SK-N-SH (cell line): ENCODE results near the gene IQCE. TPM values are rescaled to one million over a fixed set of nuclear protein-coding genes. Genes with fewer than 3 reads are reported as not detected.

Source experiments
- CTCF ChIA-PET: fragments of 300-600, 350-600 bp; formaldehyde crosslinking; extraction: SDS; loops from one replicate; lab custom pipeline; 2021; lab: Yijun Ruan, JAX
- POLR2A ChIA-PET: fragments of 350-600 bp; sonication (Branson Sonifier 250); formaldehyde crosslinking; extraction: SDS; loops from one replicate; lab custom pipeline; 2020; ENCODE audit warnings: antibody characterized with exemption, inconsistent platforms; lab: Yijun Ruan, JAX
- DNase-seq: peaks from one replicate; pipeline ENCODE4 v3.0.0; 2012
- H2AFZ ChIP-seq: fragments of 200-600 bp; sonication (generic); 2 replicates; pipeline ENCODE4 v1.8.1; 2016; ENCODE audit warnings: antibody characterized with exemption, mild to moderate bottlenecking, low read depth
- H3F3A ChIP-seq: fragments of 200-600 bp; sonication (generic); replicated peaks from 2 replicates; pipeline ENCODE3; 2016; ENCODE audit warnings: antibody characterized with exemption, mild to moderate bottlenecking; ENCODE audit not compliant: insufficient read depth
- H3K27ac ChIP-seq, 2 experiments: fragments of 200-500 bp in 1 of 2; fragments of 200-600 bp in 1 of 2; sonication (Bioruptor generic) in 1 of 2; sonication (generic), shearing (Covaris generic) in 1 of 2; 2 replicates each; pipeline versions ENCODE4 v1.5.1 to v1.6.1; 2014 to 2016; ENCODE audit warnings: low read depth in 2 of 2, inconsistent platforms in 1 of 2, low read length in 1 of 2, mild to moderate bottlenecking in 1 of 2, mixed read lengths in 1 of 2
- H3K27me3 ChIP-seq: fragments of 200-600 bp; sonication (generic), shearing (Covaris generic); 2 replicates; pipeline ENCODE4 v1.6.1; 2016; ENCODE audit warnings: mixed run types; ENCODE audit not compliant: insufficient read depth
- H3K36me3 ChIP-seq, 2 experiments: fragments of 200-500 bp in 1 of 2; fragments of 200-600 bp in 1 of 2; sonication (Bioruptor generic) in 1 of 2; sonication (generic) in 1 of 2; replicated peaks in 1 of 2; 2 replicates each; pipeline versions ENCODE3 to v1.5.1; 2014 to 2016; ENCODE audit warnings: low read length in 1 of 2, mild to moderate bottlenecking in 1 of 2; ENCODE audit not compliant: insufficient read depth in 2 of 2, control insufficient read depth in 1 of 2
- H3K4me1 ChIP-seq, 2 experiments: fragments of 200-500 bp in 1 of 2; fragments of 200-600 bp in 1 of 2; sonication (Bioruptor generic) in 1 of 2; sonication (generic), shearing (Covaris generic) in 1 of 2; 2 replicates each; pipeline versions ENCODE4 v1.5.1 to v1.6.1; 2014 to 2016; ENCODE audit warnings: low read depth in 1 of 2, low read length in 1 of 2, mixed run types in 1 of 2; ENCODE audit not compliant: insufficient read depth in 2 of 2, control insufficient read depth in 1 of 2
- H3K4me2 ChIP-seq: fragments of 200-600 bp; sonication (generic), shearing (Covaris generic); 2 replicates; pipeline ENCODE4 v1.6.1; 2017; ENCODE audit warnings: mixed run types
- H3K4me3 ChIP-seq, 2 experiments: fragments of 200-500 bp in 1 of 2; fragments of 200-600 bp in 1 of 2; sonication (Bioruptor generic) in 1 of 2; sonication (generic), shearing (Covaris generic) in 1 of 2; 2 replicates each; pipeline versions ENCODE4 v1.5.1 to v1.8.1; 2014 to 2016; ENCODE audit warnings: low read depth in 2 of 2, inconsistent platforms in 1 of 2, low read length in 1 of 2, mild to moderate bottlenecking in 1 of 2, mixed read lengths in 1 of 2, moderate library complexity in 1 of 2
- H3K79me2 ChIP-seq: fragments of 200-600 bp; sonication (generic); 2 replicates; pipeline ENCODE4 v1.8.1; 2017; ENCODE audit warnings: mild to moderate bottlenecking; ENCODE audit not compliant: insufficient read depth
- H3K9ac ChIP-seq: fragments of 200-600 bp; sonication (generic); 2 replicates; pipeline ENCODE4 v1.6.1; 2017; ENCODE audit warnings: mixed run types
- H3K9me2 ChIP-seq: fragments of 200-600 bp; sonication (generic); 2 replicates; pipeline ENCODE4 v1.6.1; 2017; ENCODE audit warnings: mixed run types
- H3K9me3 ChIP-seq: fragments of 200-600 bp; sonication (generic); 2 replicates; pipeline ENCODE4 v1.6.1; 2017; ENCODE audit warnings: mixed run types, mild to moderate bottlenecking, moderate library complexity
- H4K20me1 ChIP-seq: fragments of 200-600 bp; sonication (generic); 2 replicates; pipeline ENCODE4 v1.6.1; 2017; ENCODE audit warnings: mild to moderate bottlenecking, mixed run types; ENCODE audit not compliant: insufficient read depth
- CHD2 ChIP-seq: fragments of 150-350 bp; IDR thresholded peaks from 2 replicates; pipeline ENCODE4 v1.6.1; 2018; ENCODE audit warnings: low read length; ENCODE audit not compliant: partially characterized antibody
- ELF1 ChIP-seq: IDR thresholded peaks from 2 replicates; pipeline ENCODE4 v1.4.0; 2012
- EP300 ChIP-seq, 2 experiments: IDR thresholded peaks; 2 replicates each; pipeline versions ENCODE4 v1.4.0 to v1.6.1; 2012; ENCODE audit warnings: borderline replicate concordance in 1 of 2, low read depth in 1 of 2, low read length in 1 of 2
- EZH2phosphoT487 ChIP-seq: fragments of 200-600 bp; sonication (generic); IDR thresholded peaks from 2 replicates; pipeline ENCODE4 v1.6.1; 2017; ENCODE audit warnings: low read depth, mixed run types, mild to moderate bottlenecking, antibody characterized with exemption, moderate library complexity, borderline replicate concordance
- FOSL2 ChIP-seq: IDR thresholded peaks from 2 replicates; pipeline ENCODE4 v1.4.0; 2012; ENCODE audit warnings: low read depth, mild to moderate bottlenecking, moderate library complexity, borderline replicate concordance
- GABPA ChIP-seq: IDR thresholded peaks from 2 replicates; pipeline ENCODE4 v1.4.0; 2012; ENCODE audit warnings: low read depth, mild to moderate bottlenecking
- JUND ChIP-seq: IDR thresholded peaks from 2 replicates; pipeline ENCODE4 v1.4.0; 2012
- MEF2A ChIP-seq: IDR thresholded peaks from 2 replicates; pipeline ENCODE4 v1.4.0; 2012; ENCODE audit warnings: low read depth, borderline replicate concordance
- NFIC ChIP-seq: IDR thresholded peaks from 2 replicates; pipeline ENCODE4 v1.4.0; 2012; ENCODE audit warnings: borderline replicate concordance
- NRF1 ChIP-seq: IDR thresholded peaks from 2 replicates; pipeline ENCODE4 v1.6.1; 2012; ENCODE audit warnings: low read depth, mild to moderate bottlenecking, low read length
- PBX3 ChIP-seq: IDR thresholded peaks from 2 replicates; pipeline ENCODE4; 2012
- POLR2AphosphoS5 ChIP-seq: IDR thresholded peaks from 2 replicates; pipeline ENCODE4 v1.6.1; 2012; ENCODE audit warnings: low read depth, low read length
- RAD21 ChIP-seq: IDR thresholded peaks from 2 replicates; pipeline ENCODE4 v1.6.1; 2012; ENCODE audit warnings: mild to moderate bottlenecking, low read length
- RCOR1 ChIP-seq: fragments of 150-350 bp; IDR thresholded peaks from 2 replicates; pipeline ENCODE4 v1.6.1; 2017; ENCODE audit warnings: antibody characterized with exemption, low read length
- SIN3A ChIP-seq: IDR thresholded peaks from 2 replicates; pipeline ENCODE4 v1.6.1; 2012; ENCODE audit warnings: low read depth, mild to moderate bottlenecking, low read length, moderate library complexity, borderline replicate concordance
- TCF12 ChIP-seq: IDR thresholded peaks from 2 replicates; pipeline ENCODE4 v1.4.0; 2012
- TEAD4 ChIP-seq: IDR thresholded peaks from 2 replicates; pipeline ENCODE4 v1.4.0; 2012; ENCODE audit warnings: mild to moderate bottlenecking, borderline replicate concordance; ENCODE audit not compliant: insufficient read depth
- YY1 ChIP-seq: IDR thresholded peaks from 2 replicates; pipeline ENCODE4 v1.4.0; 2012; ENCODE audit warnings: low read depth, mild to moderate bottlenecking
- WGBS: methylation state at CpG from one replicate; pipeline ENCODE4 v1.1.6; 2017; ENCODE audit warnings: low lambda C conversion rate; 5-methylcytosine and 5-hydroxymethylcytosine counted together
- polyA plus RNA-seq, 3 experiments: library from polyadenylated mRNA; depleted of rRNA; stranded (reverse); fragments of >200 nt; gene quantifications; 2 replicates each; pipeline ENCODE4 v1.2.3, GENCODE V29; 2012

The IQCE gene
- polyA plus RNA-seq, 1 of the 3 experiments (the other 2 are of a cell fraction) = 14.4 TPM

- TF ChIP-seq FOSL2 = no peak
Measured at GRCh38 chr7:2585446-2585845, 26.7 kb downstream of the IQCE start (continued).

- Histone ChIP-seq H3K9me3 (no peaks in the 10 kb centered on the region), H3K9me2 (no peaks in the 10 kb centered on the region), H3K27ac (no peak overlapping the region), H3K79me2 (no peaks in the 10 kb centered on the region), H3K9ac (no peak overlapping the region), H4K20me1 (no peaks in the 10 kb centered on the region), H3K27me3 (no peaks in the 10 kb centered on the region), H3F3A (no peaks in the 10 kb centered on the region), H3K4me2 (no peak overlapping the region), H3K4me3 (no peak overlapping the region), H3K4me1 (no peaks in the 10 kb centered on the region), H2AFZ (no peak overlapping the region), H3K36me3 (peaks cover 18 to 20% of the 10 kb centered on the region in 2 experiments)
- ChIA-PET POLR2A (no interaction called here), CTCF (interaction anchor here (0.9 to 3.6 kb wide), 5 partner anchors 11 to 135 kb away, joined by 3 to 12 read pairs (median 4); no protein-coding TSS in a partner anchor)
- DNase-seq = no peak
- WGBS = 93% methylated on average over 24 of the region's 24 CpGs
- no peak for TF ChIP-seq EZH2phosphoT487
- no peak for TF ChIP-seq PBX3
- no peak for TF ChIP-seq MEF2A
- TF ChIP-seq ELF1 = no peak
- TF ChIP-seq TCF12 = no peak
Measured at GRCh38 chr7:2586326-2587020, 27.7 kb downstream of the IQCE start.

GRCh38 chr7:2587134-2587533, 28.4 kb downstream of the IQCE start:
- H3F3A ChIP-seq = no peaks in the 10 kb centered on the region
- CTCF ChIA-PET = interaction anchor here (1.1 to 3.6 kb wide), 3 partner anchors 10 to 20 kb away, joined by 3 to 12 read pairs (median 6); no protein-coding TSS in a partner anchor
- H3K4me2 ChIP-seq = no peak overlapping the region
- H3K27me3 ChIP-seq = no peaks in the 10 kb centered on the region
- POLR2A ChIA-PET = no interaction called here
- 96% methylated on average over 9 of the region's 9 CpGs for WGBS
- no peak overlapping the region for H2AFZ ChIP-seq
- no peaks in the 10 kb centered on the region for H3K4me1 ChIP-seq
- H3K9ac ChIP-seq = no peak overlapping the region
- H3K4me3 ChIP-seq = no peak overlapping the region
- TF ChIP-seq YY1 (no peak), CHD2 (no peak), NRF1 (no peak), TEAD4 (no peak), POLR2AphosphoS5 (no peak), TCF12 (no peak), NFIC (no peak), RAD21 (no peak), GABPA (no peak), JUND (no peak), EP300 (IDR thresholded peaks at IDR 0.05; ENCODE audit: borderline replicate concordance in 1 of 2, low read depth in 1 of 2, low read length in 1 of 2) (no peak), PBX3 (no peak), SIN3A (no peak), RCOR1 (no peak)
- no peaks in the 10 kb centered on the region for H3K9me3 ChIP-seq
- H3K79me2 ChIP-seq = no peaks in the 10 kb centered on the region
- no peak for DNase-seq
- H3K36me3 ChIP-seq = peaks cover 20% of the 10 kb centered on the region in 2 experiments
- H4K20me1 ChIP-seq = no peaks in the 10 kb centered on the region
- no peak overlapping the region for H3K27ac ChIP-seq
- H3K9me2 ChIP-seq = no peaks in the 10 kb centered on the region
